HG03378 (cell line): ENCODE data around the gene MIS12.

Experiments
- ATAC-seq: cut with Tn5 transposase; IDR thresholded peaks from one replicate; pipeline ENCODE4 v1.9.1; 2021; ENCODE audit warnings: mild to moderate bottlenecking, moderate library complexity; ENCODE audit not compliant: unreplicated experiment

Gene MIS12

DNA sequence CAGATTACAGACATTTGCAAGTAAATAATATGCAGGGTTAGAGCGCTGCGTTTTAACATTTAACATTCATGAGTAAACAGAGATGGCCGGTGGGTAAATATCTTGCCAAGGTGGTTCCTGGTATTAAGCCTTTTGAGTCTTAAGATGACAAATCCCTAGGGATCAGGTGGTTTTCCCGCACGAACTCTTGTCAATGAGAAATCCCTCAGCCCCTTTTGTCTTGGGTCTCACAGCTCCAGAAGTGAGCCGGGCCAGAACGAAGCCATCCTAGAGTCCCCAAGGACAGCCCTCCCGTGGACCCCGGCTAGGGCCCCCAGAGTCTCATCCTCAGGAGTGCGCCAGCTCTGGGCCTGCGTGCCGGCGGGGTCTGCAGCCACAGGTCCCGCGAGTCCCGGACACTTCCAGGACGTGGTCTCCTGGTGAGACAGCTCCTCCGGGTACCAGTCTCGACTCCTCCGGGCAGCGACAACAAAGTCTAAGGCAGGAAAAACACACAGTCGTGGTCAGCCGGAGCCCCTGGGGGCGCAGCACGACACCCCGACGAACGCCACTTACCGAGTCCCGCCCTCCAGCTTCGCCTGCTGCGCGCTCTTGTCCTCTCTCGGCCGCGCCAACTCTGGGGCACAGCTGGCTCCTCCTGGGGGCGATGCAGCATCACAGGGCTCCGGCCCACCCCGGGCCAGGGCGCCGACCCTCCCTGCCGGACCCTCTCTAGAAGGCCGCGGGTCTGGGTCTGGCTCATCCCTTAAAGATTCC lies 13.3 kb downstream of the MIS12 start:
- ATAC-seq = no peak

DNA sequence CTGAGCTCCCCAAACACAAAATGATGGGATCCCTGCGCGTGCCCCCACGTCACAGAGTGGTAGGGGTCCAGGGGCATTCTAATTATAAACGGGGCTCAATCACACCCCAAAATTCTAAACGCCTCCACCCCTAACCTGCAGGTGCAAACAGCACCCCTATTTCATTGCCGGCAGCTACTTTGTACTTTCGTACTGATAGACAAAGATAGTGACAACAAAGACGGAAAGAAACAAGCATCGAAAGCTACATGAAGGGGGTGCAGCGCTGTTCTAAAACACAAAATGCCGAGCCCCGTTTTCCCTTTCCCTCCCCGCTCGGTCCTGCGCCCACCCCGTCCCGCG lies 13.9 kb downstream of the MIS12 start:
- no peak for ATAC-seq

- no peak for ATAC-seq
Observed at GRCh38 chr17:5500589-5501391, 14.4 kb downstream of the MIS12 start.

GRCh38 chr17:5501685-5502084 lies 15.3 kb downstream of the MIS12 start:
- ATAC-seq = no peak

- no peak for ATAC-seq
Observed at GRCh38 chr17:5502552-5502951, 16.2 kb downstream of the MIS12 start.

DNA sequence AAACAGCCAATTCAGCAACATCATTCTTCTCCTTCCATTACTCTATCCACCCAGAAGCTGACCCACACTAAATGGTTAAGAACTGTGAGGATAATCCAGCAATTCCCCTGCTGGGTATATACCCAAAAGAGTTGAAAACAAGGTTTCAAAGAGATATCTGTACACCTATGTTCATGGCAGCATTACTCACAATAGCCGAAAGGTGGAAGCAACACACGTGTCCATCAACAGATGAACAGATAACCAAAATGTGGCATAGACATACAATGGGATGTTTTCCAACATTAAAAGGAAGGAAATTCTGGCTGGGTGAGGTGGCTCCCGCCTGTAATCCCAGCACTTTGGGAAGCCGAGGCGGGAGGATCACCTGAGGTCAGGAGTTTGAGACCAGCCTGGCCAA lies 19.9 kb downstream of the MIS12 start:
- no peak for ATAC-seq

DNA sequence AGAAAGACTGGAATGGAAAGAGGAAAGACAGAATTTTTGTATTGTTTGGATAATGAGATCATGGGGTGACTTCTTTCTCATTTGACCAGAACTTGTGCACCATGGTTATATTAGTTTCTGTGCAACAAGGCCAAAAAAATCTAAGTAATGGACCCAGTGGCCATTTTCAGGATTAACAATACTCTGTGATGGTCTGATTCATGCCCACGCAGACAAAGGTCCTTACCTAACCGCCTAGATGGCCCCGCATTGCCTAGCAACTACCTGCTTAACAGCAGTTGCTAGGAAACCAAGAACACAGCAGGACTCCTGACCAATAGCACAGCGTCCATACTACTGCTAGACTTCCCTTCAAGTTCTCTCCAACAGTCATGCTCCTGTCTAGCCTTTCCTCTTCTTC lies 22.4 kb downstream of the MIS12 start:
- ATAC-seq = no peak

- ATAC-seq = no peak
Observed at GRCh38 chr17:5509482-5509881, 23.1 kb downstream of the MIS12 start.

DNA sequence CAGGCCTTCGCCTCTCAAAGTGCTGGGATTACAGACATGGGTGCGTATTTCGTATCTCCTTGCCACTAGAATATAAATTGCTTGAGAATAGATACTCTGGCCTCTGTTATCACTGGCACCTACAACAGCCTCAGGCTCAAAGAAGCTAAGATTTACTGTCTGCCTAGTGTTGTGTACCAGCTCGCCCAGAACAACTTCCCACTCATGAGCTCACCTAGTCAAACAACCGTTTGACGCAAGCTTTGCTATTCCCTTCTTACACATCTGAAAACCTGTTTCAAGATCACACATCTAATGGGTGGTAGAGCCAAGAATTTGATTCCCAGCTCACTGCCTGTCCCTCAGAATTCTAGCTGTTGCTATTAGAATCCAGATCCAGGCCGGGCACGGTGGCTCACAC lies 24.4 kb downstream of the MIS12 start:
- no peak for ATAC-seq

- ATAC-seq = no peak
Observed at GRCh38 chr17:5511401-5512225, 25.2 kb downstream of the MIS12 start.

GRCh38 chr17:5513628-5514027 lies 27.3 kb downstream of the MIS12 start:
- no peak for ATAC-seq

- no peak for ATAC-seq
Observed at GRCh38 chr17:5514976-5515375, 28.6 kb downstream of the MIS12 start.

DNA sequence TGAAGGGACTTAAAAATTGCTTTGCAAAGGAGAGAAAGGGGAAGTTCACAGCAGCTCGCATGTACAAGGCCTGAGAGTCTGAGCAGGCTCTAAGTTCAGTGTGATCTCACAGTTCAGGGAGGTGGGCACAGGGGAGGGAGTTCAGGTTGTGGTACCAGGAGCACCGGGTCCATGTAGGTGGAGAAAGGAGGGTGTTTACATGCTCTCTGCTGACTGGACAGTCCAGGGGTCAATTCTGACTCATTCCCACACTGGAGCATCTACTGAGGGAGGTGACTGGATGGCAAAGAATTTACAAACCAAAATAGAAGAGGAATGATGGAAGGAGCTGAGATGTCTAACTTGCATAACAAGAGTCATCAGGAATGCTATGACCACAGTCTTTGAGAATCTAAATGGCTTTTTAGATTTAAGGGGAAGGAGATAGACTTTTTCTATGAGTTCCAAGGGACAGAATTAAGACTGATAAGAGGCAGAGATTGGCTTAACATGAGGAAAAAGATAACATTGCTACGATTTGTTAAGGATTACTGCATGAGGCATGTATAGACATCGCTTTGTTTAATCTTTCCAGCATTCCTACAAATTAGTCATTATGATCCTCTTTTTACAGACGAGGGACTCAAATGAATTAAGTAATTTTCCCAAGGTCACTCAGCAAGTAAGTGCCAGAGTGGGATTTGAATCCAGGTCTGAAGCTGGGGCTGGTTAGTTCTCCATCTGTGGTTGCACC lies 29.9 kb downstream of the MIS12 start:
- no peak for ATAC-seq

- no peak for ATAC-seq
Observed at GRCh38 chr17:5522476-5522875, 36.1 kb downstream of the MIS12 start.

DNA sequence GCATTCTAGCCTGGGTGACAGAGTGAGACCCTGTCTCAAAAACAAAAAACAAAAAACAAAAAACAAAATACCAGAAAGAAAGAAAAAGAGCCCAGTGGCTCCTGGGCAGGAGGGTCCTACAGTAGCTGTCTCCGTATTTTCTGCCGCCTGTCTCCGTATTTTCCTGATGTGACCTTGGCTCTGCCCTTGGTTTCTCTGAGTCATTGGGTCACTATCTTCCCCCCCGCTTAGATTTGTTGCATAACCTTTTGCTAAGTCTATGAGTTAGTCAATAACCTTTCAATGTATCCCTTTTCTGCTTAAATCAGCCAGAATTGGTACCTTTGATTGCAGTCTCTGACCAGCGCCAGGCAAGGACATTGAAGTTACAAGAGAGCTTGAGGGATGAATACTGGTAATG lies 36.9 kb downstream of the MIS12 start:
- no peak for ATAC-seq

DNA sequence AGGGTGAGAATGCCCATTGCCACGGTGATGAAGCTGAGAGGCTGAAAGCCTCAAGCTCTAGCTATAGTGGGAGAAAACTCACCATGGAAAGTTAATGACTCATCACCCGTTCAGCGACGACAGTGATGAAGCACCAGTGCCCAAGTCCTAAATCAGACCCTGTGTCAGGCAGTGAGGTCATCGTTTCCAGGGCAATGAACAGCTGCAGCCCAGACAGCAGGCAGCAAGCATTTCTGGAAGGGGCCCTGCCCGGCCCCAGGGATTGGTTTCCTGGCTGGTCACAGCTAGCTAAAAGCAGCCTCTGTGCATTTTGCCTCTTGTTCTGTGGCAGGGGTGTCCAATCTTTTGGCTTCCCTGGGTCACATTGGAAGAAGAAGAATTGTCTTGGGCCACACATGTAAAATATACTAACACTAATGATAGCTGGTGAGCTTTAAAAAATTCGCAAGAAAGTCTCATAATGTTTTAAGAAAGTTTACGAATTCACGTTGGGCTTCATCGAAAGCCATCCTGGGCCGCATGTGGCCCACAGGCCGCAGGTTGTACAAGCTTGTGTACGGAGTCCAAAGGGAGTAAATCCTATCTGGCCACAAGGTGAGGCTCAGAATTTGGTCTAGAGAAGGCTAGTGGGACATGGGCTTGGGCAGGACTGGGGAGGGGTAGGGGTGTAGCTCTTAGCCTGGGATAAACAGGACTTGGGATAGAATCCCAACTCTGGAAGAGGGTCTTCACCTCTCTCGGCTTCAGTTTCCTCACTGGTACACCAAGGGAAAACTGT lies 40.6 kb downstream of the MIS12 start:
- ATAC-seq = no peak

GRCh38 chr17:5527601-5528250 lies 41.4 kb downstream of the MIS12 start:
- no peak for ATAC-seq

GRCh38 chr17:5530265-5531084 lies 44.1 kb downstream of the MIS12 start:
- no peak for ATAC-seq

DNA sequence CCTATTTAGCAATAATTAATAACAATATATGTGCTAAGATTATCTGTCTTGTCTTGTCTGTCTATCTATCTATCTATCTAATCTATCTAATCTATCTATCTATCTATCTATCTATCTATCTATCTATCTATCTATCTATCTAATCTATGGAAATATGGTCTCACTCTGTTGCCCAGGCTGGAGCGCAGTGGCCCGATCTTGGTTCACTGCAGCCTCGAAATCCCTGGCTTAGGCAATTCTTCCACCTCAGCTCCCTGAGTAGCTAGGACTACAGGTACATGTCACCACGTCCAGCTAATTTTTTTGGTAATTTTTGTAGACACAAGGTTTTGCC lies 44.7 kb downstream of the MIS12 start:
- ATAC-seq = no peak
